GM18508 (cell line): ENCODE data around the gene CGRRF1.

Source experiments
- ATAC-seq: cut with Tn5 transposase; IDR thresholded peaks from one replicate; pipeline ENCODE4 v1.9.1; 2021; ENCODE audit warnings: moderate number of reproducible peaks; ENCODE audit not compliant: insufficient read depth, unreplicated experiment

CGRRF1 gene

GRCh38 chr14:54489318-54489683, 20.4 kb upstream of the CGRRF1 start:
- no peak for ATAC-seq

- ATAC-seq = no peak
These were observed 19.8 kb upstream of the CGRRF1 start for GRCh38 chr14:54489731-54490444.

DNA sequence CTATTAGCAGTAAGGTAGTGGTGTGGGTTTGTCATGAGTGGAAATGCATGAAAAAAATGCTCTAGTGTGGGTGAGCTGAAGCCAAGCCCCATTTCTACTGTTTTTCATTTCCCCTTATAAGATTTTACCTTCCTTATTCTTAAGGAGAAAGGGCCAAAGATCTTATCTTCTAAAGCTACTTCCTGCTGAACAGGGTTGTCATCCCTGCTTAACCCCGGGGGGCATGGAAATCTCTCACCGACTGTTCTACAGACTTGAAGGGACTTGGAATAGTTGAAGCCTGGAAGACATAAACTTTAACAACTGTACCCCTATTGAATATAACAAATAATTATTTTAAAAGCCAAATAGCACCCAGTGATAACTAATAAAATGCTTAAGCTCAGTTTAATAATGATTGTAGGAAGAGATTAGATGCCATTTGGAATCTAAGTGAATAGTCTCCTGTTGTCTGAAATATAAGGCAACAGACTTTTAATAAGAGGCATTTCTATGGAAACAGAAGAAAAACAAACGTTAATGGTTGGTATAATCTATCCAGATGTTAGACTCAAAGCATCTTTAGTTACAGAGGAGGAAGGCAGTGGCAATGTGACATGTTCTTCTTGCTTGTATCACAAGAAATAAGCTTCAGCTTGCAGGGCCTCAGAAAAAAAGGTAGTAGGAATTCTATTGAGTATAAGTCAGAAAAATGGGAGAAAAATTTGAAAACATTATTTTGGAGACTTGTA, 19.1 kb upstream of the CGRRF1 start:
- no peak for ATAC-seq

DNA sequence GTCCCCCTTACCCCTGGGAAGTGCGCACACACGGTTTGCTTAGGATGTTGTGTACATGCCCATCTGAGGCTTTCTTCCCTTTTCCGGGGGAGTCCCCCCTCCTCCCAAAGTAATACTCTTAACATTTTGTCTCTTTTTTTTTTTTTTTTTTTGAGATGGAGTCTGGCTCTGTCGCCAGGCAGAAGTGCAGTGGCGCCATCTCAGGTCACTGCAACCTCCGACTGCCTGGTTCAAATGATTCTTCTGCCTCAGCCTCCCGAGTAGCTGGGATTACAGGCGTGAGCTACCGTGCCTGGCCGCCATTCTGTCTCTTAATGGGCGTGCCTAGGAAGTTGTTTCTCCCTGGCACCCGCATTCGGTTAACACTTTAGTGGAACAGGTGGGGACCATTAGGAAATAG, 16.4 kb upstream of the CGRRF1 start:
- ATAC-seq = no peak

DNA sequence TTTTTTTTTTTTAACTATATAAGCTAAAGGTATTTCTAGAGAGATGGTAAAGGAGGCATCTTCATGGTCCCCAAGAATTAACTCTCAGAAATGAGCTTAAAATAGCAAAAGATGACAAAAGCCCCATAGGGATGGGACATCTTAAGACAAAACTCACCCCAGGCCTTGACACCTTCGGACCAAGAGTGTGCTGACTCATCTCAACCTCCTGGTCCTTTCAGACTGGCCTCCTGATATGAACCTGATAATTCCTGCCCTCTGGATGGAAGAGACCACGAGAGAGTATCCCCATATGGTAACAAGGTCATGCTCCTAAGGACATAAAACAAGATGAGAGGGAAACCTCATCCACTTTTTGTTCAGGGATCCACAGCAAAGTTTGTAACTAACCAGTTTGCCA, 12.5 kb upstream of the CGRRF1 start:
- no peak for ATAC-seq

DNA sequence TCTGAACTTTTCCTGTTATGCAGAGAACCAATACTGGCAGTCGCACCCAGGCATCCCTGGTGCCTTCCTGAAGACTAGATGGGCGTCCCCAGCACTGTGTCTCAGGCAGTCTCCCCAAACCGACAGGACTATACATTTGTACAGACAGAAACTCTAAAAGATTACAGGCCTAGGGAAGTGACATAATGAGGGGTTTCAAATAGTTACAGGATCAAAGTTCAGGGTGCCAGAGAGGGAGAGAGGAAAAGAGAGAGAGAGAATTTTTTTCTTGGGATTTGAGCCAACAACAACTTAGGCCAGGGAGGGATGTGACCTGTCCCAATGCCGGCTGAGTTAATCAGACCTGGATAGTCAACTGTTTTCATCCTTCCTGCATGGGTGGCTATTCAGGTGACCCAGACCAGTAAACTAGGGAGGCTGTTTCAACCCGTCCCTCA, 11.6 kb upstream of the CGRRF1 start:
- ATAC-seq = no peak

GRCh38 chr14:54498579-54498978, 11.1 kb upstream of the CGRRF1 start:
- no peak for ATAC-seq

- ATAC-seq = no peak
These were observed 9.0 kb upstream of the CGRRF1 start for GRCh38 chr14:54500744-54501143.

GRCh38 chr14:54501480-54501879, 8.2 kb upstream of the CGRRF1 start:
- ATAC-seq = no peak

GRCh38 chr14:54502602-54503001, 7.1 kb upstream of the CGRRF1 start:
- ATAC-seq = no peak

DNA sequence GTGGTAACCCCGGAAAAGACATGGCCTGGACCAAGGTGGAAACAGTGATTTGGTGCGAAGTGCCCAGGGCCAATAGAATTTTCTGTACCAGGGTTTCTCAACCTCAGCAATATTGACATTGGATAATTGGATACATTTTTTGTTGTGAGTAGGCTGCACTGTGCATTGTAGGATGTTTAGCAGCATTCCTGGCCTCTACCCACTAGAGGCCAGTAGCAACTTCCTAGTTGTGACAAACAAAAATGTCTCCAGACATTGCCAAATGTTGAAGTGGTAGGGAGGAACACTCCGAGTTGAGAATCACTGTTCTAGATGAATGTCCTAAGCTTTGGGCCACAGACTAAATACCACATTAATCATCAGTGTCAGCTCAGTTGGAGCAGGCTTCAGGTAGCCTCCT, 6.2 kb upstream of the CGRRF1 start:
- ATAC-seq = no peak

DNA sequence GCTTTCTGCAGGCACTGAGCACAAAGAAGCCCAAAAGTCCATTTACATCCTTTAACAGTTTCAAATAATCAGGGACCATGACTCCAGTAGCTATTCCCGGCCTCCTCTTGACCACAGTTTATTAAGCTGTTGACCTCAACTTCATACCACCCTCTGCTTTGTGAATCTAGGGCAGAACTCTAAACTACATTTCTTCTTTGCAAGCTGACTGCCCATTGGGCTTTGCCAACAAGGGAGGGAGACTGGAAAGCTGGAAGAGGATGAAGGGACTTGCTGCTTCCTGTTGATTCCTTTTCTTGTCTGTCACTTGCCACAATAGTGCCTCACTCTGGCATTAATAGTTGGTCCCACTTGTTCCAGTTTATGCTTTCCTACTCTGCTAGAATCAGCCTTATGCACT, 2.7 kb downstream of the CGRRF1 start:
- ATAC-seq = no peak

- ATAC-seq = no peak
These were observed 6.0 kb downstream of the CGRRF1 start for GRCh38 chr14:54515670-54516069.

DNA sequence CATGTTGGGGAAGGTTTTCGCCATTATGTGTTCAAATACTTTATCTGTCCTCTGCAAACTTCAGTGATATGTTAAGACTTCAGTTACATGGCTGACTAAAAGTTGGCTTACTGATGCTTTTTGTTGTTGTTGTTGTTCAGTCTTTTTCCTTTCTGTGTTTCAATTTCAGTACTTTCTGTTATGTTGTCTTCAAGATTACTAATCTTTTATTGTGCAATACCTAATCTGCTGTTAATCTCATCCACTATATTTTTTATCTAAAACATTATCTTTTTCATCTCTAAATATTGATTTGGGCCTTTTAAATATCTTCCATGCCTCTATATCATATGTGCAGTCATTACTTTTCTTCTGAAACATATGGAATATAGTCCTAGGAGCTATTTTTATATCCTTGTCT, 7.0 kb downstream of the CGRRF1 start:
- no peak for ATAC-seq

GRCh38 chr14:54524410-54524809, 14.7 kb downstream of the CGRRF1 start:
- ATAC-seq = no peak

DNA sequence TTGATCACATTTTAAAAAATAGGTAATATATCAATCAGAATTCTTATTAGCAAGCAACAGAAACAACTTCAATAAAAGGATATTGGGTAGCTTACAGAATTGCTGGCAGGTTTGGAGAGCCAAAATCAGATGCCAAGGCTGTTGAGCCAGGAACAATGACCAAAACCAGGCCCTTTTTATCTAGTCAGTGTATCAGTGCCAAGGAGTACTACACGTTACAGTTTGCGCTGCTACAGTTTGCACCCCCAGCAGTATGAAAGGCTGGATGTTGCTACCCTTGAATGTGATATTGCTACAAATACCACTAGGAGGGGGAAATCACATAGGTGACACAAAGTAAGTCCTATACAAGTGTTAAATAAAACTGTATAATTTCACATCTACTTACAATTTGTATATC, 19.3 kb downstream of the CGRRF1 start:
- no peak for ATAC-seq

GRCh38 chr14:54529811-54530210, 20.1 kb downstream of the CGRRF1 start:
- ATAC-seq = no peak

DNA sequence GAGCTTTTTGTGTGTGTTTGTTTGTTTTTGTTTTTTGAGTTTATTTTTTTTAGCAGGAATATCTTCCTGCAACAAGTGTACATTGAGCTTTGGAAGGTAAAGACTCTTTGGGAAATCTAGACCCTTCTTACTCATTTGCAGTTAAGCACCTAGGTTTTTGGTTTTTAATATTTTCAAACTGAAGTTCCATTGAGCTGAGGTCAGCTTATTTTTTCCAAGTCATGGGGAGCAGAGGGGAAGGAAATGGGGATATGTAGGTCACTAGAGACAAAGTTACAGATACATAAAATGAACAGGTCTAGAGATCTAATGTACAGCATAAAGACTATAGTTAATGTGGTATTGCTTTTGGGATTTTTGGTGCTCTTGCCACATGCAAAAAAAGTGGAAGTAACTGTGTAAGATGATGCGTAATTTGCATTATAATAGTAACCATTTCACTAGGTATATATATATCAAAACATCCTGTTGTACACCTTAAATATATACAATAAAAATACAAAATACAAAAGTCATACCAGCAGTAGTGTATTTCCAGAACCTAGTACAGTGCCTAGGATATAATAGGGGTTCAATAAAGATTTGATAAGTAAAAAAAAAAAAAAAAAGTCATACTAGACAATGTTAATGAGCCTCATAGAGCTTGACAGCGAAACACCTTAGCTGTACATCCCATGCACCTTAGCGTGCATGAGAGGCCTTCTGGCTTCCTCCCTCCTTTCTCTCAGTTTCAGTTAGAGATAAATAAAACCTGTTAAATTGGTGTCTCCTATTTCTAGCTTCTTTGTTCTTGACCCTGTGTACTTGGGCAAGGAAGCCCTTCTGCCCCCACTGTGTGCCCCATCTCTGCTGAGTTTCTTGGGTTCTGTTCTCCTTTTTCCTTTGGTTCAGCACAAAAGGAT, 22.7 kb downstream of the CGRRF1 start:
- peak; percentile 83 for ATAC-seq

DNA sequence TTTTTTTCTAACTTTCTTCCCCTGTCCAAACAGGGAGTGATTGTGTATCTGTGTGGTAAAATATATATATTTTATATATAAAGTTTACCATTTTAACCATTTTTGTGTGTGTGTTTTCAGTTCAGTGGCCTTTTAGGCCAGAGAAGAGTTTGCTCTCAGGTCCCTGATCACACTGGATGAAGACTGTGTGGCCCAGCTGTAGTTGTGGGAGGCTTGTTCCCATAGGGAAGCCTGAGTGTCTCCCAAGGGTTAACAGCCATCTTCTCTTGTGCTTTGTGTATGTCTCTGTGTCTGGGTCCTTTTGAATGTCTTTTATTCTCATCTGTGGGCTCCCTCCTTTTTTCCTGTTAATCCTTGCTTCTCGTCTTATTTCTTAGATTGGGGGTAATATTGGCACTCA, 23.4 kb downstream of the CGRRF1 start:
- no peak for ATAC-seq

DNA sequence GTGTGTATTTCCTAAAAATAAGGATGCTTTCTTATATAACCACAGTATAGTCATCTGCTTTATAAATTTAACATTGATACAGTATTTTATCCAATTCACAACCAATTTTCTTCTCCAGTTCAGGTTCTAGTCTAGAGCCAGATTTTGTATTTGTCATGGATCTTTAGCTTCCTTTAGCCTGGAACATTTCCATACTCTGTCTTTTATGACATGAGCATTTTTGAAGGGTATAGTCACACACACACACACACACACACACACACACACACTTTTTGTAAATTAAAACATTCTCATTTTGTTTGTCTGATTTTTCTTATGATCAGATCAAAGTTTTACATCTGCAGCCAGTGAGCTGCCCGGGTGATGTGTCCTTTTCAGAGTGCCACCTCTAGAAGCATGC, 25.4 kb downstream of the CGRRF1 start:
- ATAC-seq = no peak

DNA sequence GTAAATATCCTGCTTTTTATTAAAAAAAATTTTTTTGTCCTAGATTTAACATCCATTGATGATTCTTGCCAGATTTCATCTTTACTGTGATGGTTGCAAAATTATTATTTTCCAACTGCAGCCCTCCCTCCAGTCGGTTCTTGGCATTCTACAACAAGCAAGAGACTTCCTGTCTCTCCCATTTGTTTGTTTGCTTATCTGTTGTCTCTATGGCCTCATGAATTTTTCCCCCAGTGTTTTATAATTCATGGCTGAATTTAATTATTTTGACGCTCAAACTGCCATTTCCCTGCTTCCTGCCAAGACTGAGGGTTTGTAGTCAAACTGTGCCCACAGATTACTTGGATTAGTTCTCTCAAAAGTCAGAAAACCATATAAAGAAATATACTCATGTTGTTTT, 25.9 kb downstream of the CGRRF1 start:
- no peak for ATAC-seq
